Measurements from ENCODE around the gene TRAPPC2B.

The TRAPPC2B gene

GRCh38 chr19:57362997-57363687 is at the start of gene TRAPPC2B, which contains the start of gene ZNF547:
Gene TRAPPC2B, plus strand, starts transcription at chr19:57363551. Its CDS starts 1,283 bp downstream, at chr19:57364834.
Gene ZNF547, plus strand, starts transcription at chr19:57363551. Its CDS starts 5,005 bp downstream, at chr19:57368556.
- DNase-seq, result peak; percentile 100

- peak; percentile 38 for DNase-seq
These were observed 49.2 kb upstream of the TRAPPC2B start for GRCh38 chr19:57314146-57314545.

- DNase-seq, result no peak
These were observed 45.8 kb upstream of the TRAPPC2B start for GRCh38 chr19:57317503-57317902.

DNA sequence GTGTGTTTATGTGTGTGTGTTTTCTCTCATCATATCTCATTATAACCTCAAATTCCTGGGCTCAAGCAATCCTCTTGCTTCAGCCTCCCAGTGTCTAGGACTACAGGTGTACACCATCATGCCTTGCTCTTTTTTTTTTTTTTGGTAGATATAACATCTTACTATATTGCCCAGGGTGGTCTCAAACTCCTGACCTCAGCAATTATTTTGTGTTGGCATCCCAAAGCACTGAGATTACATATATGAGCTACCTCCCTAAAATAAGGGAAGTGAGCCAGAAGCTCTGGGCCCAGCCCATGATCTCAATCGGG is 43.5 kb upstream of the TRAPPC2B start:
- DNase-seq, result peak; percentile 30

DNA sequence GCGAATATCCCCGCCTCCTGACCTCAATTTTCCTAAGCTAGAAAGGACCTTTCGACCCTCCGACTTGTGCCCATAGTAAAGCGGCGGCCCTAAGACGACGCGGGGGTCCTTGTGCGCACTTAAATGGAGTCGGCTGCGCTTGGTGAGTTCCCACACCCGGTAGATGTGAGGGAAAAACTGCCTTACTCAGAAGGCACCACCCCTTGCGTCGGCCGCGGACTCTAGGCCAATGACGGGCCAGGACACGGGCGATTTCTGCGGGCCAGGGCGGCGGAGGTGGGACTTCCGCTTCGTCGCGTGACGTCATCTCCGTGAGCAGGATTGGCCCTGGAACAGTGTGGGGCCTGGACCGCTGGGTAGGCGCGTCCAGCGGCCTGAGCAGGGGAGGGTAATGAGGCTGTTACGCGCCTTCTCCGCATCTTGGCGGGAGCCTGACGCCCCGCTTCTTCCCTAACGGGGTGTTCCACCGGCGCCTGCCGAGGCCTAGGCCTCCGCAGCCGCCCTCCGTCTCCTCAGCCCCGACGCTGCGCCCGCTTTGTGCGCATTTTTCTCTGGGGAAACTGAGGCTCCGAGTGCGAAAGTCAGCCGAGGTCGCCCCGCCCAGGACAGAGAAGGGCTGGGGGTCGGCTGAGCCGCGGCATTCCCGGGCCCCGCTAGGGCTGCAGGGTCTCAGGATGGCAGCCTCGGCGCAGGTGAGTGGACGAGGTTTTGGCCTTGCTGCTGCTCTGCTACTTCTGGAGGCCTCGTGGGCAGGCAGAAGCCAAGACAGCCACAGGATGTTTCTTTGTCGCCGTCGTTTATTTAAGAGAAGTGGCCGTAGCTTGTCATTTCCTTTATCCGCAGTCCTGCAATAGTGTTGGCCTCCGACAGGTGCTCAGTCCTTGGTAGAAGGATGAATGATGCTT is 42.9 kb upstream of the TRAPPC2B start, which contains the start of gene ZNF543:
TSS of gene ZNF543 (plus strand) at position 293 of the 905 bp plus-strand sequence. CDS start at position 675, 382 bp downstream.
- DNase-seq, result peak; percentile 99

DNA sequence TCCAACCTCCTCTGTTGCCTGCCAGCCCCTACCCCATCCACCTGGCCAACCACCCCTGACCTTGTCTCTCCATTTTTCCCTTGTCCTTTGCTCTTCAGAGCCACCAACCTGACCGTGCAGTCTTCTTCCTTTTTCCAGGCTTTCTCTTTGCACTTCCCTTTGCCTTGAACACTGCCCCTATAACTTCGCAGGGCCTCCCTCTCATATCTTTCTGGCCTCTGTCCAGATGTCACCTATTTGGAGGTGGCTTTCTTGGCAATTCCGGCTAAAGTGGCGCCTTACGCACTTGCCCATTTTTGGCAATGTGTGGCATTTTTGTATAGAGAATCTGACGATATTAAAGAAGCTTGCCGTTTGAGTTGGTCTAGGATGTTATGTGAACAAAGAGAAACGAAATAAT is 42.2 kb upstream of the TRAPPC2B start:
- peak; percentile 41 for DNase-seq

- no peak for DNase-seq
These were observed 41.6 kb upstream of the TRAPPC2B start for GRCh38 chr19:57321751-57322150.

- no peak for DNase-seq
These were observed 38.4 kb upstream of the TRAPPC2B start for GRCh38 chr19:57324992-57325391.

DNA sequence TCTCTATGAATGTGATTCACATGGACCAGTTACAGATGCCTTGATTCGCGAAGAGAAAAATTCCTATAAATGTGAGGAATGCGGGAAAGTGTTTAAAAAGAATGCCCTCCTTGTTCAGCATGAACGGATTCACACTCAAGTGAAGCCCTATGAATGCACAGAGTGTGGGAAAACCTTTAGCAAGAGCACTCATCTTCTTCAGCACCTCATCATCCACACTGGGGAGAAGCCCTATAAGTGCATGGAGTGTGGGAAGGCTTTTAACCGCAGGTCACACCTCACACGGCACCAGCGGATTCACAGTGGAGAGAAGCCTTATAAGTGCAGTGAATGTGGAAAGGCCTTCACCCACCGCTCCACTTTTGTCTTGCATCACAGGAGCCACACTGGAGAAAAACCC is 35.4 kb upstream of the TRAPPC2B start:
- no peak for DNase-seq

GRCh38 chr19:57334191-57334590 is 29.2 kb upstream of the TRAPPC2B start:
- peak; percentile 11 for DNase-seq

- DNase-seq, result no peak
These were observed 24.5 kb upstream of the TRAPPC2B start for GRCh38 chr19:57338877-57339276.

GRCh38 chr19:57342582-57342981 is 20.8 kb upstream of the TRAPPC2B start:
- DNase-seq, result no peak

GRCh38 chr19:57348136-57348535 is 15.2 kb upstream of the TRAPPC2B start:
- no peak for DNase-seq

DNA sequence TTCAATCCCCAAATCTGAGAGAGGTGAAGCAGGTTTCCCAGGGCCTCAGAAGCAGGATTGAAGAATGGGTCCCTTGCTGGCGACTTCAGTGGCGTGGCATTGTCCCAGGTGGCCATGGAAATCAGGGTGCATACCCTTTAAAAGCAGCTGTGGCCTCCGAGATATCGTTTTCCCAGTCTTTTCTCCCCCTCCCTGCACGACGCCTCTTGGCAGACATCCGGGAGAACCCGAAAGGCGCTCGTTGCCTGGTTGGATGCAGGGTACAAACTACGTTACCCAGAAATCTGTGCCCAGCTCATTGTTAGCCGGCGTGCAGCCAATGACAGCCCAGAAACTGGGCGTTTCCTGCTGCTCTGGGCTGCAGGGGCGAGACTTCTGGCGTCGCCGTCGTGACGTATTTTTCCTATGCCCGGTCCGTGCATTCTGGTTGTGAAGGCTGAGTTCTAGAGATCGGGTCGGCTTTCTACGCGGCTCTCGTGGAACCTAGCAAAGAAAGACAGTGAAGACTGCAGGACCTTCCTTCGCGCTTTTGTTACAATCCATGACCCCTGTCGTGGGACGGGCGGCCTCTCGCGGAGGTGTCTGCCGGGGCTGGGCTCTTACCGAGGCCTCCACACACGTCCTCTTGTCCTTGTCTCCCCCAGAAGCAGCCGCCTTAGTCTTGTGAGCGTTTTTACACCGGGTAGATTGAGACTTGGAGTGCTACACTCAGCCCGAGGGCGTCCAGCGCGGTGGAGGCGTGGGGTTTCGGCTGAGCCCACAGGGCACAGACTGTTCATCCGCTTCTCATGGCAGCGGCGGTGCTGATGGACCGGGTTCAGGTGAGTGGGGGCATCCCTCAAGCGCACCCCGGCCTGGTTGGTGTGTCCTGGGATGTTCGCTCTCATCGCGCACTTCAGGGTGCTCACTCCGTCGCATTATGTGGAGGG is 12.2 kb upstream of the TRAPPC2B start, which contains the start of gene ZNF304:
TSS of gene ZNF304 (plus strand) at position 395 of the 929 bp plus-strand sequence. CDS start at position 789, 394 bp downstream.
- peak; percentile 98 for DNase-seq

- DNase-seq, result peak; percentile 25
These were observed 11.5 kb upstream of the TRAPPC2B start for GRCh38 chr19:57351867-57352266.

DNA sequence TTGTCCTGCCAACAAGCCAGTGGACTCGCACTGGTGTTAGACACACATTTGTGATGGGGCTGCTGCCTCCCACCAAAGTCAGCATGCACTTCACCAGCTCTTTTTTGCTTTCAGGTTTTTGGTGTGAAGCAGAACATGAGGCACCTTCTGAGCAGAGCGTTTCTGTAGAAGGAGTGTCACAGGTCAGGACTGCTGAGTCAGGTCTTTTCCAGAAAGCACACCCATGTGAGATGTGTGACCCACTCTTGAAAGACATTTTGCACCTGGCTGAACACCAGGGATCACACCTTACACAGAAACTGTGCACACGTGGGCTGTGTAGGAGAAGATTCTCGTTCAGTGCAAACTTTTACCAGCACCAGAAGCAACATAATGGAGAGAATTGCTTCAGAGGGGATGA is 7.4 kb upstream of the TRAPPC2B start:
- DNase-seq, result no peak

DNA sequence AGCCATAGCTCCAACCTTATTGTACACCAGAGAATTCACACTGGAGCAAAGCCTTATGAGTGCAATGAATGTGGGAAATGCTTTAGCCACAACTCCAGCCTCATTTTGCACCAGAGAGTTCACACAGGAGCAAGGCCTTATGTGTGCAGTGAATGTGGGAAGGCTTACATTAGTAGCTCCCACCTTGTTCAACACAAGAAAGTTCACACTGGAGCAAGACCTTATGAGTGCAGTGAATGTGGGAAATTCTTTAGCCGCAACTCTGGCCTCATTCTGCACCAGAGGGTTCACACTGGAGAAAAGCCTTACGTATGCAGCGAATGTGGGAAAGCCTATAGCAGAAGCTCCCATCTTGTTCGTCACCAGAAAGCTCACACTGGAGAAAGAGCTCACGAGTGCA is 5.9 kb upstream of the TRAPPC2B start:
- no peak for DNase-seq

- DNase-seq, result no peak
These were observed 4.1 kb upstream of the TRAPPC2B start for GRCh38 chr19:57359300-57359699.

- DNase-seq, result no peak
These were observed 932 bp upstream of the TRAPPC2B start for GRCh38 chr19:57362419-57362818.

DNA sequence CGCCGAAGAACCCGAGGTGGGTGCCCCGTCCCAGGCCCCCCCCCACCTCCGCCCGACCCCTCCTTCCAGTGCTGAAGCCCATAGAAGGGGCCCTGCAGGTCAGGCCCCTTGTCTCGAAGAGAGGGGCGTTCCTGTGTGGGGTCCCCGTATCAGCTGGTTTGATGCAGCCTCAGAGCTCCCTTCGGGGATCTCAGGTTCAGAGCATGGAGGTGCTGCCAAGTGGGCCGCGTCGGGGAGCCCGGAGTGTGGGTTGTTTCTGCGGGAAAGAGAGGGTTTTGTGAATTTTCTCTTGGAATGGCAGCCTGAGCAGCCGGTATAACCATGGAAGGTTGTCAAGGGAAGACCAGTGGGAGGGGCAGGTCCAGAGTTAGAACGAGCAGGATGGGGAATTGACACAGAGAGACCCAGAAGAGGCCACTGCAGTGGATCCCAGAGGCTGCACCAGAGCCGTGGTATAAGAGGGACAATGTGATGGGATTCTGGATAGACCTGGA is 384 bp downstream of the TRAPPC2B start:
- DNase-seq, result peak; percentile 43

- no peak for DNase-seq
These were observed 3.4 kb downstream of the TRAPPC2B start for GRCh38 chr19:57366776-57367175.

GRCh38 chr19:57374179-57374578 is 10.8 kb downstream of the TRAPPC2B start:
- no peak for DNase-seq
